GM06990 (cell line): ENCODE data around the gene PRORP.
A peak's percentile ranks its signal among the peaks of the same experiment; 100 is the strongest.

ENCODE experiments used
- DNase-seq: peaks from one replicate; pipeline ENCODE4 v3.0.0-alpha.2; 2011; ENCODE audit not compliant: insufficient read length; ENCODE audit errors: extremely low read depth
- H3K27me3 ChIP-seq: replicated peaks from 2 replicates; pipeline ENCODE4 v1.6.0; 2011; ENCODE audit warnings: low read length; ENCODE audit not compliant: control insufficient read depth, insufficient read depth
- H3K36me3 ChIP-seq: 2 replicates; pipeline ENCODE4 v1.5.1; 2011; ENCODE audit warnings: low read length; ENCODE audit not compliant: control insufficient read depth, insufficient read depth
- H3K4me3 ChIP-seq: replicated peaks from 2 replicates; pipeline ENCODE4 v1.5.1; 2011; ENCODE audit warnings: low read depth, mild to moderate bottlenecking, control low read depth, low read length
- TF ChIP-seq, protein P1 (sequence below): IDR thresholded peaks from 2 replicates; pipeline ENCODE4 v1.5.1; 2011; ENCODE audit warnings: low read length, control low read depth, mild to moderate bottlenecking, inconsistent platforms; ENCODE audit not compliant: insufficient read depth, poor library complexity, severe bottlenecking

The PRORP gene

DNA sequence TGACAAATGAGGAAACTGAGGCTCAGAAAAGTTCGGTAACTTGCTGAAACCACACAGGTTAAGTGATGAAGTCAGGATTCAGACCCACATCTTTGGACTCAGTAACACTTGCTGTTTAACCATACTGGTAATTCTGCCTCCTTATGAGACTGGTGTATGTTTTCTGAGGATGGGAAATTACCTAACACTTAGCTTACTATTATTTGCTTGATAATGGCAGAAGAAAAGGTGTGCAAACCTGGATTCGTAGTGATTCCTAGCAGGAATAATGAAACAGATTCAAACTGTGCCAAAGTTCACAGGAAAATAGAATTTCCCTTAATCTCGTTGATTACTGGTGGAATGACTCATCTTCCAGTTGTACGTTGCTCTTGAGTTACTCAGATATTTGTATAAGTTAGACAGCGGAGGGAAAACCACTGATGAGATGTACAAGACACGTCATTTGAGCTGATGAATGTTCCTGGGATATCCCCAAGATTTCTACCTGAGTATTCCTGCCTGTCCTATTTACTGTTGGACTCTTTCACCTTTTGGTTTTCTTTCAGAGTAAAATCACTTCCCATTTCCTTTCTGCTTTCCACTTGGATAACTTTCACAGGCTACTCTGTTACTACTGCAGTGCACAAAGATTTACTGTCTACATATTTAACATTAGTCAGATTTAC lies 37.5 kb downstream of the PRORP start:
- peak; percentile 20 for DNase-seq
- no peaks in the 10 kb centered on the region for H3K27me3 ChIP-seq
- TF ChIP-seq, protein P1, sequence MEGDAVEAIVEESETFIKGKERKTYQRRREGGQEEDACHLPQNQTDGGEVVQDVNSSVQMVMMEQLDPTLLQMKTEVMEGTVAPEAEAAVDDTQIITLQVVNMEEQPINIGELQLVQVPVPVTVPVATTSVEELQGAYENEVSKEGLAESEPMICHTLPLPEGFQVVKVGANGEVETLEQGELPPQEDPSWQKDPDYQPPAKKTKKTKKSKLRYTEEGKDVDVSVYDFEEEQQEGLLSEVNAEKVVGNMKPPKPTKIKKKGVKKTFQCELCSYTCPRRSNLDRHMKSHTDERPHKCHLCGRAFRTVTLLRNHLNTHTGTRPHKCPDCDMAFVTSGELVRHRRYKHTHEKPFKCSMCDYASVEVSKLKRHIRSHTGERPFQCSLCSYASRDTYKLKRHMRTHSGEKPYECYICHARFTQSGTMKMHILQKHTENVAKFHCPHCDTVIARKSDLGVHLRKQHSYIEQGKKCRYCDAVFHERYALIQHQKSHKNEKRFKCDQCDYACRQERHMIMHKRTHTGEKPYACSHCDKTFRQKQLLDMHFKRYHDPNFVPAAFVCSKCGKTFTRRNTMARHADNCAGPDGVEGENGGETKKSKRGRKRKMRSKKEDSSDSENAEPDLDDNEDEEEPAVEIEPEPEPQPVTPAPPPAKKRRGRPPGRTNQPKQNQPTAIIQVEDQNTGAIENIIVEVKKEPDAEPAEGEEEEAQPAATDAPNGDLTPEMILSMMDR: no peak
- no peak overlapping the region for H3K4me3 ChIP-seq
- peaks cover 2% of the 10 kb centered on the region for H3K36me3 ChIP-seq

DNA sequence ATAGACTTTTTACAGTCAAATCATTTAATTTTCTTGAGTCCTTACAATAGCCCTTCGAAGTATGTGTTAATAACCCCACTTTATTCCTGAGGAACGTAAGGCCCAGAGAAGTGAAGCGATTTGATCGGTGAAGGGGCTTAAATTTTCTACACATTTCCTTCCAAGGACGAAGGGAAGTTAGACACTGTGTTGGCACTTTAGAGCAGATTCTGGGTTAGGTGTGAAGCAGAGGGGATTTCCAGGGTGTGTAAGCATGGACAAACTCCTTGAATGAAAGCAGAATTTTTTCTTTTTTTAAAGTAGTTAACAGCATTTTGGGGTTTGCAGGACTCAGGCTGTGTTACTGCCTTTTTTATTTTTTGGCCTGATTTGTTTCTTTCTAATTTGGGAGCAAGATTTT lies 38.9 kb downstream of the PRORP start:
- no peak for DNase-seq
- peaks cover 2% of the 10 kb centered on the region for H3K36me3 ChIP-seq
- H3K4me3 ChIP-seq: no peak overlapping the region
- no peaks in the 10 kb centered on the region for H3K27me3 ChIP-seq
- TF ChIP-seq, protein P1: no peak

DNA sequence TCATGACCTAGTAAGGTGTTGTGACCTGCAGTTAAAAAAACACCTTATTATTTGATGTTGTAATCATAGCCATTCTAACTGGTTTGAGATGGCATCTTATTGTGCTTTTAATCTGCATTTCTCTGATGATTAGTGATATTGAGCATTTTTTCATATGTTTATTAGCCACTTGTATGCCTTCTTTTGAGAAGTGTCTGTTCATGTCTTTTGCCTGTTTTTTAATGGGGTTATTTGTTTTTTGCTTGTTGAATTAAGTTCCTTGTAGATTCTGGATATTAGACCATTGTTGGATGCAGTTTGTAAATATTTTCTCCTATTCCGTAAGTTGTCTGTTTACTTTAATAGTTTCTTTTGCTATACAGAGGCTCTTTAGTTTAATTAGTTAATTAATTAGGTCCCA lies 41.0 kb downstream of the PRORP start:
- TF ChIP-seq, protein P1: no peak
- DNase-seq: no peak
- Histone ChIP-seq H3K4me3 (no peak overlapping the region), H3K36me3 (peaks cover 2% of the 10 kb centered on the region), H3K27me3 (no peaks in the 10 kb centered on the region)

DNA sequence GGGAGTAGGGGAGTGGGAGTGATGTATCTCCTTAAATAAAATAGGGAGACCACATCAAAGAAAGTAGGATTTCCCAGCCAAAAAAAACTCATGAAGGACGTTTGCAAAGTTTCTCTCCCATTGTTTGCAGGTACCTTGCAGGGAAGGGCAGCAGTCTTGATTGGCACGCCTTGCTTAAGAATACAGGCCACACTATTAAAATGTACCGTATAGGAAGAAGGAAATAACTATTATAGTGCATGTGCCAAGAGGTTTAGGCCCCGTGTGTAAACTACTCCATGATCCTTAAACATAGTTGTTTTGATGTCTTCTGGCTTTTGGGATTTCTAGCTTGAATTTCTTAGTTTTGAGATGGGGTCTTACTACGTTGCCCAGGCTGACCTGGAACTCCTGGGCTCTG lies 42.5 kb downstream of the PRORP start:
- H3K36me3 ChIP-seq: no peaks in the 10 kb centered on the region; the same call in 1 of the 2 replicates
- no peak for DNase-seq
- H3K27me3 ChIP-seq: no peaks in the 10 kb centered on the region
- H3K4me3 ChIP-seq: no peak overlapping the region
- TF ChIP-seq, protein P1: no peak

DNA sequence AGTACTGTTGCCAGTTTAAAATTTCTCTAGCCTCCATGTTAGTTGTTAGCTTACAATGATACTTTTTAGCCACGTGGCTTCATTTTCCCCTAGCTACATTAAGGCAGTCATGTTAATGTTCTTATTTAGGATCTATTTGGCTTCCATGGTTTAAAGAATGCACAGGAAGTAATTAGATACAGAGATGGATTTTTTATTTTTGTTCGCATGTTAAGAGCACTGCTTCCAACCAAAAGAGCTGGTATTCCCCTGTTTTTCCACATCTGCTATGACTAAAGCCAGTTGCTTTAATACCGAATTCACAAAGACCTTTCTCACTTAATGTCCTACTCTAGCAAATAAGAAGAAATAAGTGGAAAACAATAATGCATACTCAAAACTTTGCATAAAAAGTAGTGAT lies 45.1 kb downstream of the PRORP start:
- Histone ChIP-seq H3K27me3 (no peaks in the 10 kb centered on the region), H3K4me3 (no peak overlapping the region), H3K36me3 (no peaks in the 10 kb centered on the region; the same call in 1 of the 2 replicates)
- DNase-seq: no peak
- TF ChIP-seq, protein P1: no peak
